Fibroblast of skin of scalp (primary cell): ENCODE results near the gene UBE2J2.
A peak's percentile ranks its signal among the peaks of the same experiment; 100 is the strongest.

ENCODE experiments used
- DNase-seq: peaks from one replicate; pipeline ENCODE4 v3.0.0-alpha.2; 2013

UBE2J2 gene

GRCh38 chr1:1280782-1281481 is 7.3 kb upstream of the UBE2J2 start:
- no peak for DNase-seq

GRCh38 chr1:1279028-1279427 is 5.4 kb upstream of the UBE2J2 start:
- DNase-seq, result no peak

GRCh38 chr1:1278620-1279019 is 5.0 kb upstream of the UBE2J2 start:
- no peak for DNase-seq

GRCh38 chr1:1275836-1276235 is 2.2 kb upstream of the UBE2J2 start:
- DNase-seq, result no peak

GRCh38 chr1:1274931-1275431 is 1.3 kb upstream of the UBE2J2 start:
- no peak for DNase-seq

GRCh38 chr1:1274299-1274930 is 761 bp upstream of the UBE2J2 start:
- no peak for DNase-seq

- DNase-seq, result no peak
These were observed 494 bp downstream of the UBE2J2 start for GRCh38 chr1:1273209-1273511.

GRCh38 chr1:1272341-1273208 is 1.1 kb downstream of the UBE2J2 start:
- no peak for DNase-seq

- no peak for DNase-seq
These were observed 2.8 kb downstream of the UBE2J2 start for GRCh38 chr1:1270813-1271212.

- DNase-seq, result no peak
These were observed 5.4 kb downstream of the UBE2J2 start for GRCh38 chr1:1268284-1268682.

GRCh38 chr1:1267488-1268283 is 6.0 kb downstream of the UBE2J2 start:
- DNase-seq, result no peak

- peak; percentile 99 for DNase-seq
These were observed 8.8 kb downstream of the UBE2J2 start for GRCh38 chr1:1264868-1265272.

GRCh38 chr1:1264026-1264425 is 9.6 kb downstream of the UBE2J2 start:
- no peak for DNase-seq

- no peak for DNase-seq
These were observed 10.9 kb downstream of the UBE2J2 start for GRCh38 chr1:1262758-1263157.

GRCh38 chr1:1262071-1262470 is 11.6 kb downstream of the UBE2J2 start:
- no peak for DNase-seq

- DNase-seq, result no peak
These were observed 12.7 kb downstream of the UBE2J2 start for GRCh38 chr1:1260843-1261560.

GRCh38 chr1:1259951-1260600 is 13.6 kb downstream of the UBE2J2 start:
- peak; percentile 55 for DNase-seq

GRCh38 chr1:1259540-1259939 is 14.1 kb downstream of the UBE2J2 start:
- DNase-seq, result no peak

GRCh38 chr1:1259119-1259488 is 14.6 kb downstream of the UBE2J2 start:
- DNase-seq, result no peak

GRCh38 chr1:1256956-1257871 is 16.4 kb downstream of the UBE2J2 start:
- no peak for DNase-seq
